PC-9 (cell line): ENCODE measurements around the gene BRF1. TPM values are rescaled to one million over a fixed set of nuclear protein-coding genes. Genes with fewer than 3 reads are reported as not detected.
A peak's percentile ranks its signal among the peaks of the same experiment; 100 is the strongest.

Experiments used
- BruUV-seq: library from RNA; stranded (reverse); fragments of 400-500 nt; replicated peaks from 2 replicates; lab custom pipeline; 2021; lab: Mats Ljungman, UMichigan
- CTCF ChIA-PET: fragments of 300-600 bp; sonication (Branson Sonifier 250); formaldehyde crosslinking; loops from one replicate; lab custom pipeline; 2022; ENCODE audit warnings: antibody characterized with exemption; lab: Charles Lee
- POLR2A ChIA-PET: fragments of 300-600 bp; sonication (Branson Sonifier 250); formaldehyde crosslinking; loops from one replicate; lab custom pipeline; 2022; ENCODE audit warnings: antibody characterized with exemption; ENCODE audit not compliant: unreplicated experiment; lab: Charles Lee
- DNase-seq, 2 experiments: peaks; one replicate each; pipeline versions ENCODE4 v3.0.0 to v3.0.0-alpha.2; 2015 to 2022; ENCODE audit warnings: mixed read lengths in 1 of 2
- H2AFZ ChIP-seq: fragments of 200-600 bp; sonication (generic); 2 replicates; pipeline ENCODE4 v1.8.1; 2017; ENCODE audit warnings: antibody characterized with exemption
- H3F3A ChIP-seq: fragments of 200-600 bp; sonication (generic); 2 replicates; pipeline ENCODE4 v1.8.1; 2017; ENCODE audit warnings: antibody characterized with exemption, mild to moderate bottlenecking, low read depth; ENCODE audit not compliant: insufficient read depth
- H3K27ac ChIP-seq: fragments of 200-600 bp; sonication (generic); 2 replicates; pipeline ENCODE4 v1.6.1; 2016; ENCODE audit warnings: mixed run types
- H3K27me3 ChIP-seq: fragments of 200-600 bp; sonication (generic); 2 replicates; pipeline ENCODE4 v1.6.1; 2016; ENCODE audit warnings: low read depth, mixed run types; ENCODE audit not compliant: insufficient read depth
- H3K36me3 ChIP-seq: fragments of 200-600 bp; sonication (generic); 2 replicates; pipeline ENCODE4 v1.6.1; 2016; ENCODE audit warnings: low read depth, mixed run types
- H3K4me1 ChIP-seq: fragments of 200-600 bp; sonication (generic); replicated peaks from 2 replicates; pipeline ENCODE4 v1.6.1; 2016; ENCODE audit warnings: mixed run types; ENCODE audit not compliant: insufficient read depth
- H3K4me2 ChIP-seq: fragments of 200-600 bp; sonication (generic); 2 replicates; pipeline ENCODE4 v1.6.1; 2017; ENCODE audit warnings: mixed run types
- H3K4me3 ChIP-seq: fragments of 200-600 bp; sonication (generic); 2 replicates; pipeline ENCODE4 v1.6.1; 2016; ENCODE audit warnings: mixed run types
- H3K79me2 ChIP-seq: fragments of 200-600 bp; sonication (generic); 2 replicates; pipeline ENCODE4 v1.6.1; 2017; ENCODE audit warnings: low read depth, mixed run types
- H3K9me2 ChIP-seq: fragments of 200-600 bp; sonication (generic); 2 replicates; pipeline ENCODE4 v1.8.1; 2017; ENCODE audit warnings: mild to moderate bottlenecking; ENCODE audit not compliant: insufficient read depth
- H3K9me3 ChIP-seq: fragments of 200-600 bp; sonication (generic); 2 replicates; pipeline ENCODE4 v1.8.1; 2016; ENCODE audit warnings: low read depth; ENCODE audit not compliant: insufficient read depth
- H4K20me1 ChIP-seq: fragments of 200-600 bp; sonication (generic); 2 replicates; pipeline ENCODE4 v1.8.1; 2017; ENCODE audit not compliant: insufficient read depth
- CTCF ChIP-seq: fragments of 200-600 bp; sonication (generic); conservative IDR thresholded peaks from 2 replicates; pipeline ENCODE4 v1.6.1; 2017; ENCODE audit warnings: mixed run types, antibody characterized with exemption, mild to moderate bottlenecking, moderate library complexity
- EZH2 ChIP-seq: fragments of 200-600 bp; sonication (generic); IDR thresholded peaks from 2 replicates; pipeline ENCODE4 v1.8.0; 2017; ENCODE audit warnings: antibody characterized with exemption, low read depth
- intact Hi-C: fragments of 100-400 bp; cut with micrococcal nuclease; formaldehyde crosslinking; loops from one replicate; pipeline ENCODE4 v1.10.0; 2022; ENCODE audit not compliant: unreplicated experiment
- total RNA-seq: library from RNA; stranded (reverse); gene quantifications from 2 replicates; pipeline ENCODE4 v1.2.3, GENCODE V29; 2021

BRF1 gene
- total RNA-seq, 1 experiment from 2014 or later: 24.8 TPM

DNA sequence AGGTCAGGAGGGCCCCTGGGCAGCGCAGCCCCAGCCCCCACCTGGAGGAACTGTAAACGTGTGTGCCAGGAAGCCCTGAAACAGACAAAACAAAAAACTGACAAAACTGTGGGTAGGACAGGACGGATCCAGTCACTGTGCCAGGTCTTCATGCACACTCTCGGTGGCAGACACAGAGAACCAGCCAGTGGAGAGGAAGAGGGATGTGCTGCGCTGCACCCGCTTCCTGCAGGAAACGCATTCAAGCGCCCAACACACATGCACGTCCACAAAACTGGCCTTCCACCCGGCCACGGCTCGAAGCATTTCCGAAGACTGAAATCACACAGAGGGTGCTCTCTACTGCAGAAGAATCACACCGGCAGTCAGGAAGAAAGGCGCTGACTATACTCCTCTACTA is 16.9 kb downstream of the BRF1 start:
- ChIA-PET POLR2A (no interaction called here), CTCF (no interaction called here)
- no peak overlapping the region for H2AFZ ChIP-seq
- H3F3A ChIP-seq: no peaks in the 10 kb centered on the region
- H3K36me3 ChIP-seq: no peaks in the 10 kb centered on the region
- H3K9me2 ChIP-seq: no peaks in the 10 kb centered on the region
- no peaks in the 10 kb centered on the region for H3K27me3 ChIP-seq
- TF ChIP-seq CTCF: no peak
- TF ChIP-seq EZH2: no peak
- H3K4me2 ChIP-seq: no peak overlapping the region
- no peak overlapping the region for H3K27ac ChIP-seq
- H3K4me3 ChIP-seq: no peak overlapping the region
- H3K4me1 ChIP-seq: no peaks in the 10 kb centered on the region
- DNase-seq: no peak
- no TSS peak for BruUV-seq
- no peaks in the 10 kb centered on the region for H3K9me3 ChIP-seq
- peaks cover 41% of the 10 kb centered on the region for H4K20me1 ChIP-seq
- H3K79me2 ChIP-seq: no peaks in the 10 kb centered on the region; the same call in 1 of the 2 replicates
- intact Hi-C loops: loop anchor here (5.0 kb wide), 1 partner anchor 312 kb away; no protein-coding TSS in a partner anchor

DNA sequence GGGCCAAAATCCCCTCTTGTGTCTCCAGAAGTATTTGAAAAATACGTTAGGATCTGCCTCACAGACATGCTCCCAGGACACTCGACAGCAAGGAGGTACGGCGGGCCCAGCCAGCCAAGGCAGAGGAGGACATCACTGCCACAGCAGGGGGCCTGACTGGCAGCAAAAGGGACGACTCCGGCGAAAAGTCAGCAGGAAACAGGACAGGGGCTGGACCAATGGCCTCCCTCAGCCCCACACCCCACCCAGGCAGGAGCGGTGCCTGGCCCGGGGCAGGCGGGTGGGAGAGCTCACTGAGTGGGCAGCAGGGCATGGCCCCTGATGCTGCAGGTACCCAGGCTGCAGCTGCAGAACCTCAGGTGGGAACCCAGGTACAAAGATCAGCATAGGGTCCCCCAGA is 17.8 kb downstream of the BRF1 start:
- no peak overlapping the region for H3K4me3 ChIP-seq
- no peak overlapping the region for H3K27ac ChIP-seq
- POLR2A ChIA-PET: no interaction called here
- H2AFZ ChIP-seq: no peak overlapping the region
- DNase-seq: no peak
- H3K79me2 ChIP-seq: no peaks in the 10 kb centered on the region; the same call in 1 of the 2 replicates
- H3K36me3 ChIP-seq: no peaks in the 10 kb centered on the region
- no peaks in the 10 kb centered on the region for H3K9me3 ChIP-seq
- no peak overlapping the region for H3K4me2 ChIP-seq
- BruUV-seq: no TSS peak
- no peaks in the 10 kb centered on the region for H3K4me1 ChIP-seq
- peaks cover 41% of the 10 kb centered on the region for H4K20me1 ChIP-seq
- TF ChIP-seq EZH2: no peak
- no peak for TF ChIP-seq CTCF
- no peaks in the 10 kb centered on the region for H3F3A ChIP-seq
- no peaks in the 10 kb centered on the region for H3K27me3 ChIP-seq
- H3K9me2 ChIP-seq: no peaks in the 10 kb centered on the region
- intact Hi-C loops: loop anchor here (5.0 kb wide), 1 partner anchor 311 kb away; no protein-coding TSS in a partner anchor
- CTCF ChIA-PET: no interaction called here

- H3F3A ChIP-seq: no peaks in the 10 kb centered on the region
- no TSS peak for BruUV-seq
- CTCF ChIA-PET: no interaction called here
- POLR2A ChIA-PET: no interaction called here
- H3K27ac ChIP-seq: no peak overlapping the region
- no peak for DNase-seq
- H3K4me1 ChIP-seq: no peaks in the 10 kb centered on the region
- H4K20me1 ChIP-seq: peaks cover 38% of the 10 kb centered on the region
- no peaks in the 10 kb centered on the region for H3K9me2 ChIP-seq
- H3K27me3 ChIP-seq: no peaks in the 10 kb centered on the region
- TF ChIP-seq EZH2 (no peak), CTCF (peak; percentile 34; the same call in 1 of the 2 replicates)
- intact Hi-C loops: loop anchor here (5.0 kb wide), 1 partner anchor 310 kb away; no protein-coding TSS in a partner anchor
- H3K9me3 ChIP-seq: no peaks in the 10 kb centered on the region
- no peak overlapping the region for H2AFZ ChIP-seq
- H3K36me3 ChIP-seq: no peaks in the 10 kb centered on the region
- H3K79me2 ChIP-seq: no peaks in the 10 kb centered on the region; the same call in 1 of the 2 replicates
- H3K4me2 ChIP-seq: no peak overlapping the region
- no peak overlapping the region for H3K4me3 ChIP-seq
Observed at GRCh38 chr14:105282098-105282725, 18.6 kb downstream of the BRF1 start.
